ENCODE results near the gene TTLL6. TPM values are rescaled to one million over a fixed set of nuclear protein-coding genes. Genes with fewer than 3 reads are reported as not detected.

The TTLL6 gene
- total RNA-seq, 1 donor from 2014 or later, result not detected

DNA sequence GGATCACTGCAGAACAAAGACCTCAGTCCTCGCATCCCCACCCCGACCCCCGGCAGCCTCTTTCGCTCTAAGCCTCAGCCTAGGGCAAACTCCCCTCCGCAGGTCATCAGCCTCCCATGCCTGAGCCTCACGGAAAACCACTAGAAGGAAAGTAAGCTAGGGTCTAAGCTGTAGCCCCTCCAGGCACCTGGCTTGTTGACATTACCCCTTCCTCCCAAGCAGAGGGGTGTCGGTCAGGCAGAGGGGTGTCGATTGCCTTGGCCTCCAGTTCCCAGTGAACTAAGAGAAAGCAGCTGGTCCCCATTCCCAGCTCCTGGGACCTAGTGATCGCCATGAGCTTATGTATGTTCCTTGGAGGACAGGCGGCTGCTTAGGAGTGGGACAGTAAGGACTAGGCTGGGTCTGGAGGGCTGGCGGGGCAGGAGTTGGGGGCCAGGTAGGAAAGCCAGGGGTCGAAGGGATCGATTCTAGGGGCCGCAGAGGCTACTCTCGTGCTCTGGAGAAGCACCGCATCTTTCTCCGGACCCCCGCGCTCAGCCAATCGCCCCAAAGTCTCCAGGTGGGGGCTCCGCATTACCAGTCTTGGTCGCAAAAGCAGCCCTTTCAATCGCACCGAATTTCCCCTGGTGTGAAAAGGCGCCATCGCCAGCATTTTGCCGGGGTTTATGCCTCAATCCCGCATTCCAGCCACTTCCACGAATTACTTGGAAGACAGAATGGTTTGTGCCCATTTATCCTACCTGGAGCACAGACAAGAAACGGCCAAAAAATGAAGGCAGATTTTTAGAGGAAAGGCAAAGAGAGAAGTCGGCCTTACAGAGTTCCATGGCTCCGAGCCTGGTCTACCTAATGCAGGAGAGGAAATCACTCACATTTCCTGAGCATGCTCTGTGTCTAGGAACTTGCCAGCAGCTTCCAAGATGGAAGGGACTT, 67.1 kb downstream of the TTLL6 start:
- Histone ChIP-seq H3K27me3 (ENCODE audit: control insufficient read depth, insufficient read depth, low read length) (peaks cover 76% of the 10 kb centered on the region), H3K36me3 (ENCODE audit: control insufficient read depth, insufficient read depth, low read length) (no peaks in the 10 kb centered on the region), H3K4me3 (ENCODE audit: low read depth, low read length) (no peak overlapping the region)
- DNase-seq (ENCODE audit: low read depth) (no peak), FAIRE-seq (no peak)
- TF ChIP-seq, protein P1, sequence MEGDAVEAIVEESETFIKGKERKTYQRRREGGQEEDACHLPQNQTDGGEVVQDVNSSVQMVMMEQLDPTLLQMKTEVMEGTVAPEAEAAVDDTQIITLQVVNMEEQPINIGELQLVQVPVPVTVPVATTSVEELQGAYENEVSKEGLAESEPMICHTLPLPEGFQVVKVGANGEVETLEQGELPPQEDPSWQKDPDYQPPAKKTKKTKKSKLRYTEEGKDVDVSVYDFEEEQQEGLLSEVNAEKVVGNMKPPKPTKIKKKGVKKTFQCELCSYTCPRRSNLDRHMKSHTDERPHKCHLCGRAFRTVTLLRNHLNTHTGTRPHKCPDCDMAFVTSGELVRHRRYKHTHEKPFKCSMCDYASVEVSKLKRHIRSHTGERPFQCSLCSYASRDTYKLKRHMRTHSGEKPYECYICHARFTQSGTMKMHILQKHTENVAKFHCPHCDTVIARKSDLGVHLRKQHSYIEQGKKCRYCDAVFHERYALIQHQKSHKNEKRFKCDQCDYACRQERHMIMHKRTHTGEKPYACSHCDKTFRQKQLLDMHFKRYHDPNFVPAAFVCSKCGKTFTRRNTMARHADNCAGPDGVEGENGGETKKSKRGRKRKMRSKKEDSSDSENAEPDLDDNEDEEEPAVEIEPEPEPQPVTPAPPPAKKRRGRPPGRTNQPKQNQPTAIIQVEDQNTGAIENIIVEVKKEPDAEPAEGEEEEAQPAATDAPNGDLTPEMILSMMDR (IDR thresholded peaks at IDR 0.05; ENCODE audit: insufficient read depth, low read length, severe bottlenecking), result no peak

DNA sequence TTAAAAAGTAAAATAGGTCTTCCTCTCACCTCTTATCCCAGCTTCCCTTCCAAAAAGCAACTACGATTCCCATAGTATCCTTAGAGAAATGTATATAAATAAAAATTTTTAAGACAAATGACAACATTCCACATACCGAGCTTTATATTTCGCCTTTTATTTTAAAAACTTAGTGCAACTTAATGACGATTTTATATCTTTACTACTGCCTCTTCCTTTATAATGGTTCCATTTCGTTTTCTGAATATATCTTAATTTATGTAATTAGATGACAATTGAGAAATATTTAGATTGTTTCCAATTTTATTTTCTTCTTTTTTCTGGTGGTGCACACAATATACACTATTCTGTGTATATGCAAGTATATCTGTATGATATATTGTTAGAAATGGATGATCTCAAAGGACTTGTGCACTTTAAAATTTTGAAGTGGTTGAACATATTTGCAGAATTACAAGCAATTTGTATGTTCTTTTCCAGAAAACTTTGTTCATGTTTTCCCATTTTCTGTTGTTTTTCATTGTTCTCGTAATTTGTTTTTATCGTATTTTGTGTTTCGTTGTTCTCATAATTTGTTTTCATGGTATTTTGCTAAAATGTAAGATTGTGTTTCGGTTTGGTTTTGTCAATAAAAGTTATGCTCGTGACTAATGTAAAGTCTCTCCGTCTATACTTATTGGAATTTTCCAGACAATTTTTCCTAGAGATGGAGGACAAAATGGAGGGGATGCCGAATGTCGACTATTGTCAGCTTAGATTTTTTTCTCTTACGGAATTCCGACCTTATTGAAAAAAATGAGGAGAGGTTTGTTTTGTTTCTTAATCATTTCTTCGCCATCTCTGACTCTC, 68.1 kb downstream of the TTLL6 start:
- no peaks in the 10 kb centered on the region for H3K36me3 ChIP-seq (ENCODE audit: control insufficient read depth, insufficient read depth, low read length)
- H3K4me3 ChIP-seq (ENCODE audit: low read depth, low read length), result no peak overlapping the region
- FAIRE-seq, result no peak
- peaks cover 74% of the 10 kb centered on the region for H3K27me3 ChIP-seq (ENCODE audit: control insufficient read depth, insufficient read depth, low read length)
- no peak for DNase-seq (ENCODE audit: low read depth)
- TF ChIP-seq, protein P1 (IDR thresholded peaks at IDR 0.05; ENCODE audit: insufficient read depth, low read length, severe bottlenecking), result no peak

DNA sequence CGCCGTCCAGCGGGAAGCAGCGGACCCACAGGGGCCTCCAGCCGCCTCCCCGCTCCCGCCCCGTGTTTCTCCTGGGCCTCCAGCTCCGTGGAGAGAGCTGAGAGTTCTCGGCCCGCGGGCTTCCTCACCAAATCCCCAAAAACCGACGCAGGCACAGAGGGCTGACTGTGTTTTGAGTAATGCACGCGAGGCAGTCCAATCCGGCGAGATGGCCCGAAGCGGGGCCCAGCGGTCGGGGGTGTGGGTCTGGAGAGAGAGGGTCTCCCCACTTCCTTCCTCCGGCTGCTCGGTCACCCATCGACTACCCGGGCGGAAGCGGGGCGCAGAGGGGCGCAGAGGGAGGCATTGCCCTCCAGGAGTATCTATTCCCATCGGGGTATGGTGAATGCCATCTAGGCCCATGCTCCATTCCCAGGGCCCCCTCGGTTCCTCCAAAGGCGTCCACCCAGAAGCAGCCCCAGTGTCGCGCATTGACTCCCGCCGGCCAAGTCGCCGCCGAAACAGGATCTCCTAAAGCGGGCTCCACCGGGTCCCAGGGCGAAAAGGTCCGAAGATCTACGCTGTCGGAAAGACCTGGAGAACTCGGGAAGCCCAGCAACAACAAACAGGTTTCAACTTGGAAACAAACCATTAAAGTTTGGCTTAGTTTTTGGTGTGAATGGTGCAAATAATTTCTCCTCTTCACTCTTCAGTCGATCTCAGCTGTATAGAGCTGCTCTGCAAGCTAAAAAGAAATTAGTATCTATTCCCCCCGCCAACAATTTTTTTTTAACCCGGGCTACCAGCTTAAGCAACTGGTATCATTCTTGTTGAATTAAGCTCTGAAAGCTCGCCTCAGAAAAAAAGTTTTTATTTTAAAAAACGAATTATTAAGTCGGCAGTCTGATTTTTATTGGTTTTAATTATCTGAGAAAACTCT, 69.3 kb downstream of the TTLL6 start:
- no peak overlapping the region for H3K4me3 ChIP-seq (ENCODE audit: low read depth, low read length)
- H3K36me3 ChIP-seq (ENCODE audit: control insufficient read depth, insufficient read depth, low read length), result no peaks in the 10 kb centered on the region
- H3K27me3 ChIP-seq (ENCODE audit: control insufficient read depth, insufficient read depth, low read length), result peaks cover 71% of the 10 kb centered on the region
- DNase-seq (ENCODE audit: low read depth) (no peak), FAIRE-seq (no peak)
- TF ChIP-seq, protein P1 (IDR thresholded peaks at IDR 0.05; ENCODE audit: insufficient read depth, low read length, severe bottlenecking), result no peak

DNA sequence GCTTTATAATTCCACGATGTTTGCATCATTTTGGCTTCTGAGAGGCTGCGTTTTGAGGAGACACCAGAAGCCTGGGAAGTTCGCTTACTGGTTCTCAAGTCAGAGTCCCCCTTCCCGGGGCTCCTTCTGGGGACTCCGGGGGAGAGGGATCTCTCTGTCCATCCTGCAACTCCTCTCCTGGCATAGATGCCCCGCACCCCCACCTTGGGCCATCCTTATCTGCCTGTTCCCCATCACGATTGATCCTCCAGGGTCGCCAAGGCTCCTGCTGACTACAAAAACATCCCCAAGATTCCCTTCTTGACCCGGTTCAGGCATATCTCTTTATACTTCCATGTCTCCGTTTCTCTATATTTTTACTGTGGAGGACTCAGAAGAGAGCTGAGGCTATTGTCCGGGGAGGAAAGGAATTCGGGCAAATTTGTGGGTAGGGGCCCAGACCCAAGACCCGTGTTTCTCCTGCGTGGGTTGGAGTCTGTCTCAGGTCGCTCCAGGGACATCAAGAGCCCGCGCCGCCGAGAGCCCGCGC, 70.0 kb downstream of the TTLL6 start:
- Histone ChIP-seq H3K4me3 (ENCODE audit: low read depth, low read length) (no peak overlapping the region), H3K36me3 (ENCODE audit: control insufficient read depth, insufficient read depth, low read length) (no peaks in the 10 kb centered on the region), H3K27me3 (ENCODE audit: control insufficient read depth, insufficient read depth, low read length) (peaks cover 69% of the 10 kb centered on the region)
- FAIRE-seq (no peak), DNase-seq (ENCODE audit: low read depth) (no peak)
- TF ChIP-seq, protein P1 (IDR thresholded peaks at IDR 0.05; ENCODE audit: insufficient read depth, low read length, severe bottlenecking), result no peak

Measured in bronchial epithelial cell (primary cell).